ENCODE measurements around the gene USP34.
"Not testable (repeated sequence)": the region's sequence is repeated elsewhere in the genome, so short reads cannot be mapped to it uniquely, and the experiment has no call there.

DNA sequence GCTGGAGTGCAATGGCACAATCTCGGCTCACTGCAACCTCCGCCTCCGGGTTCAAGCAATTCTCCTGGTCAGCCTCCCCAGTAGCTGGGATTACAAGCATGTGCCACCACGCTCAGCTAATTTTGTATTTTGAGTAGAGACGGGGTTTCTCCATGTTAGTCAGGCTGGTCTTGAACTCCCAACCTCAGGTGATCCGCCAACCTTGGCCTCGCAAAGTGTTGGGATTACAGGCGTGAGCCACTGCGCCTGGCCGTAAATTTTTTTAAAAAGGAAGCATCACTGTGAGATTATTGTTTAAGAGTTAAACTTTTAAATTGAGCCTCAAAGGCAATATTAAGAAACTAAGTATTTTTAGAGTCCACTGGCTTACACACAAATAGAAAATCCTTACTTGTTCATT lies 2.7 kb downstream of the USP34 start:
- TF ChIP-seq EZH2 (IDR thresholded peaks at IDR 0.05); POLR2AphosphoS5 (IDR thresholded peaks at IDR 0.05; ENCODE audit: borderline replicate concordance, low read depth, low read length): not testable (repeated sequence)
